Right lobe of liver (tissue), 6 donors: Measurements from ENCODE around the gene MAP3K9. TPM values are rescaled to one million over a fixed set of nuclear protein-coding genes. Genes with fewer than 3 reads are reported as not detected.

Experiments used
- ATAC-seq, 4 donors: fragments of 200-7000 bp; cut with Tn5 transposase; one replicate each; pipeline ENCODE4 v1.9.1; 2020; ENCODE audit warnings: mild to moderate bottlenecking in 4 of 4, moderate library complexity in 4 of 4
- DNase-seq, 3 donors: peaks; one replicate each; pipeline ENCODE4 v3.0.0-alpha.2; 2020
- H3K27ac ChIP-seq, 3 donors: fragments of 200-600 bp; one replicate each; pipeline ENCODE4 v1.8.0; 2022
- H3K27me3 ChIP-seq, 2 donors: fragments of 200-600 bp; one replicate each; pipeline ENCODE4 v1.8.0; 2022
- H3K36me3 ChIP-seq, 4 donors: fragments of 200-600 bp; sonication (generic) in 1 of 4; one replicate each; pipeline versions ENCODE4 v1.5.1 to v1.8.0; 2017 to 2022; ENCODE audit warnings: control low read depth in 1 of 4
- H3K4me1 ChIP-seq, 4 donors: fragments of 200-600 bp; sonication (generic) in 1 of 4; one replicate each; pipeline versions ENCODE4 v1.5.1 to v1.8.0; 2017 to 2022; ENCODE audit warnings: control low read depth in 1 of 4
- H3K4me3 ChIP-seq, 3 donors: fragments of 200-600 bp; one replicate each; pipeline ENCODE4 v1.8.0; 2022
- H3K9me3 ChIP-seq, 4 donors: fragments of 200-600 bp; sonication (generic) in 1 of 4; one replicate each; pipeline versions ENCODE4 v1.5.1 to v1.8.0; 2017 to 2022; ENCODE audit warnings: control low read depth in 1 of 4
- POLR2A ChIP-seq: fragments of 450-650 bp; IDR thresholded peaks from one replicate; pipeline ENCODE4 v1.6.1; 2017; ENCODE audit warnings: antibody characterized with exemption, mild to moderate bottlenecking
- WGBS: methylation state at CpG from one replicate; pipeline ENCODE4 v1.1.6; 2018; ENCODE audit warnings: low coverage, low lambda C conversion rate; ENCODE audit not compliant: insufficient coverage; ENCODE audit errors: missing lambda C conversion rate; 5-methylcytosine and 5-hydroxymethylcytosine counted together
- intact Hi-C, 2 donors: fragments of 100-400 bp; cut with DNase I; formaldehyde crosslinking; loops; one replicate each; pipeline versions ENCODE4 v1.11.2 to v1.14.1; 2022
- total RNA-seq, 6 experiments: library from RNA; depleted of rRNA in 2 of 6; stranded (reverse); fragments of >200 nt in 2 of 6; fragmentation: NEBNext Ultra II Directional in 3 of 6; extraction: Animal tissue kit (Norgen Biotek cat#: 25700) in 3 of 6; gene quantifications; one replicate each; pipeline versions ENCODE4 v1.1.0 to v1.2.4, GENCODE V29; 2016 to 2023
- TF ChIP-seq, protein P1 (sequence below), 4 donors: fragments of 200-600 bp in 3 of 4; fragments of 450-650 bp in 1 of 4; IDR thresholded peaks; one replicate each; pipeline versions ENCODE4 v1.5.1 to v1.8.0; 2016 to 2022; ENCODE audit warnings: antibody characterized with exemption in 4 of 4, mild to moderate bottlenecking in 2 of 4
- donor health status: DM: no; HTN: yes; CAD: no.
- donor health status: DM: no; HTN: no; CAD: no.
- donor health status: DM: no; HTN: no; CAD: no.
- donor health status: DM: no; HTN: yes; CAD: no.
- donor health status: DM: no; HTN: yes; CAD: no.

Gene MAP3K9
- total RNA-seq, 6 experiments from 2014 or later, result 2.0 to 3.6 (median 2.7) TPM

DNA sequence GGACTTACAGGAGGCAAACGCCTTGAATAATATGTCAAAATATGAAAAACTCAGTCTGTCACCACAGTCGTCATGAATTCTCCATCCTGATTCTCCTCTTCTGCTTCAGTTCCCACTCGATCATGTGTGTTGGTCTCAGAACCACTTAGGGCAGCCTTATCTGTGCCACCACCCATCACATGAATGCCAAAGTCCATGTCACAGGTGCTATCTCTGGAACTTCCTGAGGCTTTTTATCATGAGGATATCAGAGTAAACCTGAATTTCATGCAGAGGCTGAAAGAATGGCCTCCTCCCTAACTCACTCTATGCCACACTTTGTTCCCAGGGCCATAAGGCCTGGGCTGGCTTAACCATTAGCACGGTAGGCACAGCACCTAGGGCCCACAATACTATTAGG lies 28.8 kb upstream of the MAP3K9 start:
- H3K36me3 ChIP-seq, result no peaks in the 10 kb centered on the region
- no peaks in the 10 kb centered on the region for H3K9me3 ChIP-seq
- no peak overlapping the region for H3K27ac ChIP-seq
- peak; percentile 84 to 93 (median 88) for ATAC-seq
- H3K4me1 ChIP-seq, result peaks cover 0 to 8% (median 2%) of the 10 kb centered on the region in 4 donors
- intact Hi-C loops, result loop anchor here in 1 of 2 donors (10.0 kb wide), 1 partner anchor 137 kb away; no protein-coding TSS in a partner anchor
- H3K4me3 ChIP-seq, result no peak overlapping the region
- TF ChIP-seq, protein P1, sequence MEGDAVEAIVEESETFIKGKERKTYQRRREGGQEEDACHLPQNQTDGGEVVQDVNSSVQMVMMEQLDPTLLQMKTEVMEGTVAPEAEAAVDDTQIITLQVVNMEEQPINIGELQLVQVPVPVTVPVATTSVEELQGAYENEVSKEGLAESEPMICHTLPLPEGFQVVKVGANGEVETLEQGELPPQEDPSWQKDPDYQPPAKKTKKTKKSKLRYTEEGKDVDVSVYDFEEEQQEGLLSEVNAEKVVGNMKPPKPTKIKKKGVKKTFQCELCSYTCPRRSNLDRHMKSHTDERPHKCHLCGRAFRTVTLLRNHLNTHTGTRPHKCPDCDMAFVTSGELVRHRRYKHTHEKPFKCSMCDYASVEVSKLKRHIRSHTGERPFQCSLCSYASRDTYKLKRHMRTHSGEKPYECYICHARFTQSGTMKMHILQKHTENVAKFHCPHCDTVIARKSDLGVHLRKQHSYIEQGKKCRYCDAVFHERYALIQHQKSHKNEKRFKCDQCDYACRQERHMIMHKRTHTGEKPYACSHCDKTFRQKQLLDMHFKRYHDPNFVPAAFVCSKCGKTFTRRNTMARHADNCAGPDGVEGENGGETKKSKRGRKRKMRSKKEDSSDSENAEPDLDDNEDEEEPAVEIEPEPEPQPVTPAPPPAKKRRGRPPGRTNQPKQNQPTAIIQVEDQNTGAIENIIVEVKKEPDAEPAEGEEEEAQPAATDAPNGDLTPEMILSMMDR (IDR thresholded peaks at IDR 0.05), result no peak
- no peak for TF ChIP-seq POLR2A
- no peaks in the 10 kb centered on the region for H3K27me3 ChIP-seq
- WGBS, result 53% methylated on average over 4 of the region's 4 CpGs
- peak in 1 of 3 donors; percentile 60 for DNase-seq

DNA sequence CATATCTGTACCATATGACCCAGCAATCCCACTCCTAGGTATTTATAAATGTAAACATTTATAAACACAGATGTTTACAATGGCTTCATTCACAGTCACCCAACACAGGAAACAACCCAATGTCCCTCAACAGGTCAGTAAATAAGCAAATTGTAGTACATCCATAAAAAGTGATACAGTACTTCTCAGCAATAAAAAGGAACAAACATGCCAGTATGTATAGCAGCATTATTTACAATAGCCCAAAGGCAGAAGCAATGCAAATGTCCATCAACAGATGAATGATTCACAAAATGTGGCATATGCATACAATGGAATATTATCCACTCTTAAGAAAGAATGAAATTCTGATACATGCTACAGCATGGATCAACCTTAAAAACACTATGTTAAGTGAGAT lies 27.6 kb upstream of the MAP3K9 start:
- intact Hi-C loops, result loop anchor here in 1 of 2 donors (10.0 kb wide), 1 partner anchor 138 kb away; no protein-coding TSS in a partner anchor
- ATAC-seq (no peak), DNase-seq (no peak)
- Histone ChIP-seq H3K9me3 (no peaks in the 10 kb centered on the region), H3K4me1 (peaks cover 0 to 3% (median 0%) of the 10 kb centered on the region in 4 donors), H3K36me3 (no peaks in the 10 kb centered on the region), H3K27me3 (no peaks in the 10 kb centered on the region), H3K27ac (no peak overlapping the region), H3K4me3 (no peak overlapping the region)
- no peak for TF ChIP-seq POLR2A
- TF ChIP-seq, protein P1 (IDR thresholded peaks at IDR 0.05), result no peak

DNA sequence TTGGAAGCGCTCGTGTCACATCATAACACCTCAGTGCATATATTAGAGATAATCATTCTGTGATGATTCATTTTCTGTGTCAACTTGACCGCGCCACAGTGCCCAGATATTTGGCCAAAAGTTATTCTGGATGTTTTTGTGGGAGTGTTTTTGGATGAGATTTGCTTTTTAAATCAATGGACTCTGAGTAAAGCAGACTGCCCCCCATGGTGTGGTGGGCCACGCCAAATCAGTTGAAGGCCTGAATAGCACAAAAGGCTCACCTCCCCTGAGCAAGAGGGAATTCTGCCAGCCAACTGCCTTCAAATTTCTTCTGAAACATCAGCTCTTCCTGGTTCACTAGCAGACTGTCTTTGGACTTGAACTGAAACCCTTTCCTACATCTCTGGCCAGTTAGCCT lies 24.6 kb upstream of the MAP3K9 start:
- intact Hi-C loops, result loop anchor here in 1 of 2 donors (10.0 kb wide), 1 partner anchor 141 kb away; no protein-coding TSS in a partner anchor
- DNase-seq, result no peak
- no peaks in the 10 kb centered on the region for H3K9me3 ChIP-seq
- H3K4me3 ChIP-seq, result no peak overlapping the region
- TF ChIP-seq, protein P1 (IDR thresholded peaks at IDR 0.05), result no peak
- TF ChIP-seq POLR2A, result no peak
- no peak for ATAC-seq
- 97% methylated on average over 4 of the region's 5 CpGs for WGBS
- H3K4me1 ChIP-seq, result peaks cover 0 to 3% (median 0%) of the 10 kb centered on the region in 4 donors
- H3K27ac ChIP-seq, result no peak overlapping the region
- no peaks in the 10 kb centered on the region for H3K27me3 ChIP-seq
- H3K36me3 ChIP-seq, result no peaks in the 10 kb centered on the region

DNA sequence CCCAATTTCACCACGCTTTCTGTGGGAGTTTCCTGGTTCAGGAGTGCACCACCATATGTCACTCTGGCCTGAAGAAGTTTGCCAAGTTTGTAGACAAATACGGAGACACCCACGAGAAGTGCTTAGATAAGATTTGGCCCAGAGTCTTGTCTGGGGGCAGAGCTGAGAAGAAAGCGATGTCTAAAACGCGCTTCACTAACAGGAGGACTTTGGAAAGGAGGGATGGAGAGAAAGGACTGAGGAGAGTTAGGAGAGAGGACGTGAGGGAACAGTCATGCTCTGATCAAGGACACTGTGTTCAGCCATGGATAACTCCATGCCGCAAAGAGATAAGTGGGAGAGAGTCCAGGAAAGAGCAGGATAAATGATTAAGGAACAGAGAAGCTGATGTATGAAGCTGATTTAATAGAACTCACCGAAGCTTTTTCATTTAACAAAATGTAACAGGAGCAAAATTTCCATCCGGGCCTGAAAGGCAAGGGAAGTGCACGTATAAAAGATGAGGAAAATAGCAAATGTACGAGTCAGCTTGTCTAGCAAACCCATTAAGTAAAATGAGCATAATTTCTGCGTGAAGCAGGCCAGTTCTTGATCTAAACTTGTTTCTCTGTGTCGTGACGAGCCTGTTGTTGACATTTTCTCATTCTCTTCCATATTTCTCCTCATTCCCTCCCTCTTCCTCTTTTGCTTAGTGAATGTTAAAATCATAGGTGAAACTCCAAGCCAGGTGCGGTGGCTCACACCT lies 23.4 kb upstream of the MAP3K9 start:
- ATAC-seq (no peak), DNase-seq (no peak)
- Histone ChIP-seq H3K27ac (no peak overlapping the region), H3K36me3 (no peaks in the 10 kb centered on the region), H3K4me1 (peaks cover 0 to 9% (median under 1%) of the 10 kb centered on the region in 4 donors), H3K9me3 (no peaks in the 10 kb centered on the region), H3K4me3 (no peak overlapping the region), H3K27me3 (no peaks in the 10 kb centered on the region)
- WGBS, result 68% methylated on average over 16 of the region's 16 CpGs
- no peak for TF ChIP-seq POLR2A
- TF ChIP-seq, protein P1 (IDR thresholded peaks at IDR 0.05), result no peak
- intact Hi-C loops, result loop anchor here in 1 of 2 donors (10.0 kb wide), 1 partner anchor 142 kb away; no protein-coding TSS in a partner anchor
